ENCODE data around the gene RPP25L.

DNA sequence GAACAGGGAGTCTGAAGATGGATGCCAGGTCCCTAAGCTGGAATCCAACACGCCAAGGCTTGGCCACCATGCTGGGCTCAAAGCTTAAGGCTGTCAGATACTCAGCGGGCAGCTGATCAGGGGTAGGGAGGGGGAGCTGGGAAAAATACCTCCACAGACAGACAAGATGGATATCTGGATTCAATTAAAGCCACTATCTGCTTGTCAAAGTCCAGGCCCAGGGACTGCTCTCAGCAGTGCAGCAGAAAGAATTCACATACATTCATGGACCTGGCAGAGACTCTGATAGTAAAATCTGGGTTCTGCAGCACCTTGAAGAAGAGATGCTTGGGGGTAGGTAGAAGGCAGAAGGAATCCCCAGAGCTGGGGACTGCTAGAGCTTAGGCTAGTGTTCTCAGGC lies 3.2 kb upstream of the RPP25L start:
- TF ChIP-seq CTCF (IDR thresholded peaks at IDR 0.05) (no peak), POLR2A (IDR thresholded peaks at IDR 0.05) (no peak)

All from transverse colon (tissue), 3 donors.